Fibroblast of upper back skin (primary cell): ENCODE measurements around the gene IZUMO4.
"Not testable (repeated sequence)": the region's sequence is repeated elsewhere in the genome, so short reads cannot be mapped to it uniquely, and the experiment has no call there.

Experiments
- DNase-seq: peaks from one replicate; pipeline ENCODE4 v3.0.0-alpha.2; 2013

Gene IZUMO4

GRCh38 chr19:2083174-2083854 is 13.4 kb upstream of the IZUMO4 start:
- DNase-seq = no peak

GRCh38 chr19:2084993-2085720 is 11.6 kb upstream of the IZUMO4 start:
- no peak for DNase-seq

- DNase-seq = peak; percentile 16
Observed at GRCh38 chr19:2086695-2087620, 9.8 kb upstream of the IZUMO4 start.

GRCh38 chr19:2087621-2088100 is 9.1 kb upstream of the IZUMO4 start:
- DNase-seq = no peak

GRCh38 chr19:2089001-2089711 is 7.6 kb upstream of the IZUMO4 start:
- DNase-seq = no peak

- no peak for DNase-seq
Observed at GRCh38 chr19:2089727-2090053, 7.0 kb upstream of the IZUMO4 start.

- DNase-seq = not testable (repeated sequence)
Observed at GRCh38 chr19:2091926-2092525, 4.7 kb upstream of the IZUMO4 start.

- peak; percentile 92 for DNase-seq
Observed at GRCh38 chr19:2096034-2096479, 658 bp upstream of the IZUMO4 start, which contains the start of gene MOB3A. Gene MOB3A, minus strand, starts transcription at chr19:2096326. Its CDS starts 17,766 bp downstream, at chr19:2078560.

GRCh38 chr19:2097203-2097885 is 629 bp downstream of the IZUMO4 start:
- no peak for DNase-seq

- no peak for DNase-seq
Observed at GRCh38 chr19:2097886-2098327, 1.2 kb downstream of the IZUMO4 start.

- no peak for DNase-seq
Observed at GRCh38 chr19:2099054-2099501, 2.4 kb downstream of the IZUMO4 start.

GRCh38 chr19:2099937-2100718 is 3.4 kb downstream of the IZUMO4 start:
- no peak for DNase-seq

- DNase-seq = no peak
Observed at GRCh38 chr19:2100719-2101061, 4.0 kb downstream of the IZUMO4 start.

GRCh38 chr19:2101417-2102335 is 5.0 kb downstream of the IZUMO4 start:
- DNase-seq = no peak

GRCh38 chr19:2103045-2103707 is 6.5 kb downstream of the IZUMO4 start:
- DNase-seq = no peak

GRCh38 chr19:2108251-2109016 is 11.7 kb downstream of the IZUMO4 start:
- no peak for DNase-seq

- DNase-seq = no peak
Observed at GRCh38 chr19:2109046-2109864, 12.5 kb downstream of the IZUMO4 start.
